H1 (cell line): Measurements from ENCODE around the gene C11orf42. TPM values are rescaled to one million over a fixed set of nuclear protein-coding genes. Genes with fewer than 3 reads are reported as not detected.

Source experiments
- CTCF ChIA-PET: fragments of 300-600 bp; sonication (Branson Sonifier 250); formaldehyde crosslinking; loops from one replicate; lab custom pipeline; 2021; ENCODE audit not compliant: partially characterized antibody; lab: Charles Lee
- POLR2A ChIA-PET: fragments of 300-600 bp; sonication (Branson Sonifier 250); formaldehyde crosslinking; loops from one replicate; lab custom pipeline; 2021; ENCODE audit warnings: inconsistent platforms; ENCODE audit not compliant: partially characterized antibody; lab: Charles Lee
- DNase-seq, 2 experiments: peaks; one replicate each; pipeline versions ENCODE4 v3.0.0 to v3.0.0-alpha.2; 2010 to 2022; ENCODE audit warnings: low spot score in 2 of 2, low read depth in 1 of 2, mixed read lengths in 1 of 2
- FAIRE-seq: peaks from 2 replicates; lab custom pipeline; 2011; peaks lifted over from hg19 to GRCh38; lab: Jason Lieb, UNC
- H2AFZ ChIP-seq: 2 replicates; pipeline ENCODE4 v1.8.1; 2012; ENCODE audit warnings: low read length, inconsistent platforms
- H2AK5ac ChIP-seq: 2 replicates; pipeline ENCODE4 v1.6.1; 2013; ENCODE audit warnings: low read depth, low read length
- H2BK120ac ChIP-seq: replicated peaks from 2 replicates; pipeline ENCODE3; 2013; ENCODE audit warnings: low read depth, low read length, inconsistent platforms
- H2BK12ac ChIP-seq: 2 replicates; pipeline ENCODE4 v1.6.1; 2013; ENCODE audit warnings: low read depth, low read length
- H2BK15ac ChIP-seq: 2 replicates; pipeline ENCODE4 v1.6.1; 2013; ENCODE audit warnings: low read length
- H2BK20ac ChIP-seq: 2 replicates; pipeline ENCODE4 v1.6.1; 2013; ENCODE audit warnings: low read length
- H2BK5ac ChIP-seq: 2 replicates; pipeline ENCODE4 v1.6.1; 2013; ENCODE audit warnings: low read depth, low read length
- H3K14ac ChIP-seq: 2 replicates; pipeline ENCODE4 v1.6.1; 2013; ENCODE audit warnings: inconsistent platforms; ENCODE audit not compliant: insufficient read length
- H3K18ac ChIP-seq: 2 replicates; pipeline ENCODE4 v1.6.1; 2013; ENCODE audit warnings: low read length; ENCODE audit errors: extremely low read depth
- H3K23ac ChIP-seq: 2 replicates; pipeline ENCODE4 v1.6.1; 2013; ENCODE audit warnings: inconsistent platforms; ENCODE audit not compliant: insufficient read length
- H3K23me2 ChIP-seq: 2 replicates; pipeline ENCODE4 v1.6.1; 2013; ENCODE audit warnings: low read depth, low read length
- H3K27ac ChIP-seq: 2 replicates; pipeline ENCODE4 v1.6.1; 2011; ENCODE audit warnings: low read depth, low read length, inconsistent platforms
- H3K27me3 ChIP-seq, 4 experiments: replicated peaks in 1 of 4; 1 replicate in 1 of 4; 2 replicates in 3 of 4; pipeline versions ENCODE4 v1.6.1 to v1.8.1; 2011 to 2013; ENCODE audit warnings: low read length in 3 of 4, mild to moderate bottlenecking in 3 of 4, inconsistent platforms in 2 of 4, mixed read lengths in 2 of 4, moderate library complexity in 1 of 4; ENCODE audit not compliant: control insufficient read depth in 3 of 4, insufficient read depth in 3 of 4; ENCODE audit errors: extremely low read depth in 1 of 4
- H3K36me3 ChIP-seq, 4 experiments: 2 replicates each; pipeline versions ENCODE4 v1.6.1 to v1.8.1; 2011 to 2013; ENCODE audit warnings: mild to moderate bottlenecking in 4 of 4, low read length in 3 of 4, moderate library complexity in 2 of 4, control low read depth in 1 of 4, inconsistent platforms in 1 of 4; ENCODE audit not compliant: insufficient read depth in 4 of 4, control insufficient read depth in 2 of 4
- H3K4ac ChIP-seq: replicated peaks from 2 replicates; pipeline ENCODE3; 2013; ENCODE audit warnings: low read length, low read depth, mixed read lengths, inconsistent platforms; ENCODE audit not compliant: insufficient read length
- H3K4me1 ChIP-seq, 4 experiments: replicated peaks in 1 of 4; 1 replicate in 1 of 4; 2 replicates in 3 of 4; pipeline versions ENCODE4 v1.6.1 to v1.8.1; 2011 to 2013; ENCODE audit warnings: low read length in 3 of 4, inconsistent platforms in 2 of 4, mixed read lengths in 1 of 4; ENCODE audit not compliant: insufficient read depth in 4 of 4, control insufficient read depth in 3 of 4
- H3K4me2 ChIP-seq, 2 experiments: 2 replicates each; pipeline versions ENCODE4 v1.6.1 to v1.8.1; 2011 to 2013; ENCODE audit warnings: low read depth in 2 of 2, low read length in 2 of 2, control low read depth in 1 of 2, inconsistent platforms in 1 of 2, mild to moderate bottlenecking in 1 of 2; ENCODE audit not compliant: insufficient read depth in 1 of 2
- H3K4me3 ChIP-seq, 4 experiments: fragments of 200-600, 300-600 bp in 1 of 4; sonication (generic), shearing (Covaris generic), sonication (Bioruptor Twin) in 1 of 4; 2 replicates each; pipeline versions ENCODE4 v1.5.1 to v1.8.1; 2011 to 2016; ENCODE audit warnings: low read length in 4 of 4, low read depth in 3 of 4, control low read depth in 2 of 4, inconsistent platforms in 2 of 4, mild to moderate bottlenecking in 2 of 4, mixed read lengths in 1 of 4, moderate library complexity in 1 of 4; ENCODE audit not compliant: insufficient read depth in 2 of 4; ENCODE audit errors: extremely low read depth in 1 of 4
- H3K56ac ChIP-seq: replicated peaks from 2 replicates; pipeline ENCODE3; 2013; ENCODE audit warnings: low read depth, mild to moderate bottlenecking, mixed read lengths, low read length, inconsistent platforms; ENCODE audit not compliant: insufficient read length
- H3K79me1 ChIP-seq: 2 replicates; pipeline ENCODE4 v1.6.1; 2013; ENCODE audit warnings: low read depth, low read length, control low read depth
- H3K79me2 ChIP-seq, 2 experiments: 2 replicates each; pipeline versions ENCODE4 v1.6.1 to v1.8.1; 2012 to 2013; ENCODE audit warnings: low read length in 2 of 2, mild to moderate bottlenecking in 2 of 2, inconsistent platforms in 1 of 2; ENCODE audit not compliant: insufficient read depth in 2 of 2, control insufficient read depth in 1 of 2
- H3K9ac ChIP-seq, 4 experiments: replicated peaks in 1 of 4; 1 replicate in 1 of 4; 2 replicates in 3 of 4; pipeline versions ENCODE4 v1.6.1 to v1.8.1; 2011 to 2013; ENCODE audit warnings: low read depth in 3 of 4, low read length in 3 of 4, control low read depth in 2 of 4, mild to moderate bottlenecking in 2 of 4, moderate library complexity in 2 of 4, inconsistent platforms in 1 of 4; ENCODE audit errors: extremely low read depth in 1 of 4
- H3K9me3 ChIP-seq, 2 experiments: 2 replicates each; pipeline versions ENCODE4 v1.6.1 to v1.8.1; 2012 to 2013; ENCODE audit warnings: mild to moderate bottlenecking in 2 of 2, moderate library complexity in 2 of 2, control low read depth in 1 of 2, inconsistent platforms in 1 of 2, low read depth in 1 of 2, low read length in 1 of 2, mixed read lengths in 1 of 2; ENCODE audit not compliant: insufficient read depth in 2 of 2
- H4K20me1 ChIP-seq, 2 experiments: replicated peaks in 1 of 2; 2 replicates each; pipeline versions ENCODE3 to v1.8.1; 2011 to 2013; ENCODE audit warnings: inconsistent platforms in 2 of 2, low read length in 2 of 2, mild to moderate bottlenecking in 1 of 2; ENCODE audit not compliant: insufficient read depth in 2 of 2, control insufficient read depth in 1 of 2
- H4K5ac ChIP-seq: 2 replicates; pipeline ENCODE4 v1.6.1; 2013; ENCODE audit warnings: low read length, low read depth, mixed read lengths, inconsistent platforms; ENCODE audit not compliant: insufficient read length
- H4K8ac ChIP-seq: 2 replicates; pipeline ENCODE4 v1.8.0; 2013; ENCODE audit warnings: mild to moderate bottlenecking, moderate library complexity, low read length, inconsistent platforms; ENCODE audit not compliant: insufficient read depth; ENCODE audit errors: extremely low read depth
- H4K91ac ChIP-seq: replicated peaks from 2 replicates; pipeline ENCODE3; 2013; ENCODE audit warnings: low read length, mixed read lengths, inconsistent platforms; ENCODE audit not compliant: insufficient read length
- ASH2L ChIP-seq: fragments of 200-600, 300-600 bp; sonication (generic); IDR thresholded peaks from one replicate; pipeline ENCODE4 v1.7.1; 2017; ENCODE audit warnings: low read length
- BCL11A ChIP-seq, 2 experiments: IDR thresholded peaks; one replicate each; pipeline ENCODE4 v1.6.1; 2011; ENCODE audit warnings: low read depth in 2 of 2, low read length in 2 of 2, mild to moderate bottlenecking in 2 of 2
- CEBPB ChIP-seq: IDR thresholded peaks from 2 replicates; pipeline ENCODE4 v1.6.1; 2012; ENCODE audit warnings: low read depth, low read length
- CREB1 ChIP-seq: IDR thresholded peaks from 2 replicates; pipeline ENCODE4 v1.6.1; 2012; ENCODE audit warnings: inconsistent platforms
- FOSL1 ChIP-seq: IDR thresholded peaks from 2 replicates; pipeline ENCODE4 v1.6.1; 2011; ENCODE audit warnings: mild to moderate bottlenecking, low read depth, low read length, moderate library complexity; ENCODE audit not compliant: insufficient read depth
- KDM4A ChIP-seq: IDR thresholded peaks from one replicate; pipeline ENCODE4 v1.7.1; 2012; ENCODE audit warnings: low read depth, mild to moderate bottlenecking, moderate library complexity, low read length, inconsistent platforms; ENCODE audit not compliant: severe bottlenecking
- NRF1 ChIP-seq: IDR thresholded peaks from 2 replicates; pipeline ENCODE4 v1.6.1; 2011; ENCODE audit warnings: mild to moderate bottlenecking, low read depth, low read length, improper control_type of control experiment
- PHF8 ChIP-seq: fragments of 200-600 bp; sonication (generic); conservative IDR thresholded peaks from 2 replicates; pipeline ENCODE4 v1.7.1; 2012; ENCODE audit warnings: low read depth, mild to moderate bottlenecking, inconsistent platforms, low read length, moderate library complexity
- RFX5 ChIP-seq: IDR thresholded peaks from 2 replicates; pipeline ENCODE4 v1.6.1; 2011; ENCODE audit warnings: low read depth, low read length, improper control_type of control experiment, borderline replicate concordance
- RXRA ChIP-seq: IDR thresholded peaks from 2 replicates; pipeline ENCODE4 v1.6.1; 2011; ENCODE audit warnings: low read depth, mild to moderate bottlenecking, low read length, moderate library complexity; ENCODE audit not compliant: insufficient read depth
- SIN3A ChIP-seq, 2 experiments: IDR thresholded peaks in 1 of 2; conservative IDR thresholded peaks in 1 of 2; 2 replicates each; pipeline ENCODE4 v1.6.1; 2011 to 2012; ENCODE audit warnings: low read length in 2 of 2, improper control_type of control experiment in 1 of 2, low read depth in 1 of 2, mild to moderate bottlenecking in 1 of 2
- TAF7 ChIP-seq: optimal IDR thresholded peaks from 2 replicates; pipeline ENCODE3; 2011; ENCODE audit warnings: low read depth, mild to moderate bottlenecking, inconsistent platforms, low read length, moderate library complexity, borderline replicate concordance
- TBP ChIP-seq: IDR thresholded peaks from 2 replicates; pipeline ENCODE4 v1.6.1; 2011; ENCODE audit warnings: low read depth, low read length, improper control_type of control experiment
- TEAD4 ChIP-seq: IDR thresholded peaks from 2 replicates; pipeline ENCODE4 v1.6.1; 2012; ENCODE audit warnings: low read depth, low read length, inconsistent platforms, mixed read lengths
- polyA plus RNA-seq, 7 experiments: library from polyadenylated mRNA; depleted of rRNA in 3 of 7; stranded (reverse) in 5 of 7; unstranded in 2 of 7; fragments of >200 nt in 5 of 7; fragments of 200-250 nt in 2 of 7; gene quantifications; 1 replicate in 5 of 7; 2 replicates in 1 of 7; 4 replicates in 1 of 7; pipeline versions ENCODE4 v1.2.1 to v1.2.3, GENCODE V29; 2011 to 2013; ENCODE audit warnings: missing spikeins in 2 of 7, mixed read lengths in 2 of 7
- total RNA-seq: library from RNA; stranded (reverse); fragmentation: NEBNext Ultra II Directional; extraction: Animal tissue kit (Norgen Biotek cat#: 25700); gene quantifications from 2 replicates; pipeline ENCODE4 v1.2.1, GENCODE V29; 2021
- TF ChIP-seq, protein P1 (sequence below): IDR thresholded peaks from 2 replicates; pipeline ENCODE4 v1.6.1; 2012; ENCODE audit warnings: inconsistent platforms

C11orf42 gene
- total and polyA plus RNA-seq, 2 of the 8 experiments (the other 6 are each of a cell fraction or from before 2014, with no cell fraction given): not detected

DNA sequence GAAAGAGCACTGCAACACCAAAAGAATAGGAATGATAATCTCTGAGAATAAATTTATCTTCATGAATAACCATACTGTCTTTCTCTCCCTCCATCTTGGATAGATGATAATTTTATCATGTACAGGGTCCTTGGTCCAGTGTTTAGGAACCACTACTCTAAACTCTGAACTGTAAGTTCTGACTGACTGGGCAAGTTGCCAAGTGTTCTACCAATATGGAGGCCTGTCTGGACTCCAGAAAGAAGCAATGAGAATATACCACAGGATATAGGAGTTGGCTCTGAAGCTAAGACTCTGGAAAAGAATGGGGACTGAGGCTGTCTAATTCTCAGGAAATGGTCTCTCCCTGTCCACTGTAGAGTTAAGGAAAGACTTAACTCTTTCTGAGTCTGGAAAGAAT, 27.5 kb downstream of the C11orf42 start:
- Histone ChIP-seq H3K18ac (no peak overlapping the region), H3K4ac (no peak overlapping the region), H3K9ac (no peak overlapping the region), H2AK5ac (no peak overlapping the region), H4K5ac (no peak overlapping the region), H4K91ac (no peak overlapping the region), H3K56ac (no peak overlapping the region), H3K4me2 (no peak overlapping the region; a peak in 1 of 4 replicates), H2AFZ (no peak overlapping the region), H3K27me3 (0 out of 7 replicates have a peak, but pooled peaks cover 0 to 2% (median 0%) of the 10 kb centered on the region in 4 experiments), H2BK120ac (no peak overlapping the region), H2BK20ac (no peak overlapping the region), H3K4me1 (peaks cover 0 to 5% (median 2%) of the 10 kb centered on the region in 4 experiments; a peak in 2 of 7 replicates), H3K36me3 (no peaks in the 10 kb centered on the region), H3K79me1 (peaks cover 5% of the 10 kb centered on the region; the same call in 1 of the 2 replicates), H2BK12ac (no peak overlapping the region), H3K4me3 (no peak overlapping the region), H4K20me1 (peaks cover 2 to 7% of the 10 kb centered on the region in 2 experiments), H4K8ac (no peak overlapping the region), H3K23me2 (peaks cover 9% of the 10 kb centered on the region), H3K14ac (no peak overlapping the region), H2BK15ac (no peak overlapping the region), H3K27ac (no peak overlapping the region), H3K79me2 (peaks cover 3 to 50% of the 10 kb centered on the region in 2 experiments; a peak in 3 of 4 replicates), H3K23ac (no peak overlapping the region), H3K9me3 (no peaks in the 10 kb centered on the region), H2BK5ac (no peak overlapping the region)
- ChIA-PET CTCF (interaction anchor here (0.9 to 7.1 kb wide), 4 partner anchors 18 to 120 kb away, joined by 3 to 51 read pairs (median 4); no protein-coding TSS in a partner anchor), POLR2A (no interaction called here)
- DNase-seq (no peak), FAIRE-seq (no peak)
- TF ChIP-seq RFX5 (no peak), RXRA (no peak), ASH2L (no peak), PHF8 (no peak), SIN3A (conservative IDR thresholded peaks at IDR 0.05 in 1 of 2, IDR thresholded peaks at IDR 0.05 in 1 of 2; ENCODE audit: low read depth in 1 of 2, low read length in 2 of 2) (no peak), BCL11A (IDR thresholded peaks at IDR 0.05; ENCODE audit: low read depth in 2 of 2, low read length in 2 of 2) (no peak), TBP (no peak), TEAD4 (no peak), KDM4A (no peak), CEBPB (no peak), FOSL1 (no peak), TAF7 (no peak), CREB1 (no peak), NRF1 (no peak)
- TF ChIP-seq, protein P1, sequence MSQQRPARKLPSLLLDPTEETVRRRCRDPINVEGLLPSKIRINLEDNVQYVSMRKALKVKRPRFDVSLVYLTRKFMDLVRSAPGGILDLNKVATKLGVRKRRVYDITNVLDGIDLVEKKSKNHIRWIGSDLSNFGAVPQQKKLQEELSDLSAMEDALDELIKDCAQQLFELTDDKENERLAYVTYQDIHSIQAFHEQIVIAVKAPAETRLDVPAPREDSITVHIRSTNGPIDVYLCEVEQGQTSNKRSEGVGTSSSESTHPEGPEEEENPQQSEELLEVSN: no peak
